ENCODE measurements around the gene EMCN. TPM values are rescaled to one million over a fixed set of nuclear protein-coding genes. Genes with fewer than 3 reads are reported as not detected.

EMCN gene
- total RNA-seq, 4 donors from 2014 or later, result 13.2 to 32.0 (median 21.9) TPM

GRCh38 chr4:100450449-100450848 is 67.4 kb downstream of the EMCN start:
- Histone ChIP-seq H3K9me3 (peaks cover 0 to 3% (median 0%) of the 10 kb centered on the region in 4 donors), H3K4me1 (no peaks in the 10 kb centered on the region), H3K27ac (no peak overlapping the region), H3K4me3 (no peak overlapping the region), H3K27me3 (no peaks in the 10 kb centered on the region), H3K36me3 (no peaks in the 10 kb centered on the region)
- WGBS, 2 donors, result 87 to 89% methylated on average over 2 of the region's 2 CpGs
- TF ChIP-seq POLR2A (IDR thresholded peaks at IDR 0.05) (no peak), EP300 (IDR thresholded peaks at IDR 0.05) (no peak)
- DNase-seq (ENCODE audit: low spot score in 2 of 2), result no peak

- no peaks in the 10 kb centered on the region for H3K4me1 ChIP-seq
- H3K27ac ChIP-seq, result no peak overlapping the region
- H3K4me3 ChIP-seq, result no peak overlapping the region
- WGBS, 2 donors, result 20 to 64% methylated on average over 1 of the region's 1 CpG
- H3K36me3 ChIP-seq, result no peaks in the 10 kb centered on the region
- no peak for TF ChIP-seq CTCF (IDR thresholded peaks at IDR 0.05)
- TF ChIP-seq EP300 (IDR thresholded peaks at IDR 0.05), result no peak
- TF ChIP-seq POLR2A (IDR thresholded peaks at IDR 0.05), result no peak
- no peaks in the 10 kb centered on the region for H3K27me3 ChIP-seq
- peaks cover 0 to 6% (median 0%) of the 10 kb centered on the region in 4 donors for H3K9me3 ChIP-seq
- no peak for DNase-seq (ENCODE audit: low spot score in 2 of 2)
Measured at GRCh38 chr4:100431416-100431815, 86.4 kb downstream of the EMCN start.

GRCh38 chr4:100430451-100430850 is 87.4 kb downstream of the EMCN start:
- DNase-seq (ENCODE audit: low spot score in 2 of 2), result no peak
- H3K27me3 ChIP-seq, result no peaks in the 10 kb centered on the region
- no peak overlapping the region for H3K27ac ChIP-seq
- no peak overlapping the region for H3K4me3 ChIP-seq
- no peak for TF ChIP-seq POLR2A (IDR thresholded peaks at IDR 0.05)
- TF ChIP-seq CTCF (IDR thresholded peaks at IDR 0.05), result no peak
- TF ChIP-seq EP300 (IDR thresholded peaks at IDR 0.05), result no peak
- H3K36me3 ChIP-seq, result no peaks in the 10 kb centered on the region
- H3K9me3 ChIP-seq, result peaks cover 0 to 4% (median 0%) of the 10 kb centered on the region in 4 donors
- WGBS, 2 donors, result 79 to 86% methylated on average over 5 of the region's 5 CpGs
- H3K4me1 ChIP-seq, result no peaks in the 10 kb centered on the region

- Histone ChIP-seq H3K27me3 (no peaks in the 10 kb centered on the region), H3K4me3 (no peak overlapping the region), H3K36me3 (no peaks in the 10 kb centered on the region), H3K9me3 (no peaks in the 10 kb centered on the region), H3K4me1 (no peaks in the 10 kb centered on the region), H3K27ac (no peak overlapping the region)
- WGBS, 2 donors, result 95 to 96% methylated on average over 1 of the region's 1 CpG
- TF ChIP-seq POLR2A (IDR thresholded peaks at IDR 0.05) (no peak), CTCF (IDR thresholded peaks at IDR 0.05) (no peak), EP300 (IDR thresholded peaks at IDR 0.05) (no peak)
- DNase-seq (ENCODE audit: low spot score in 2 of 2), result no peak
Measured at GRCh38 chr4:100429616-100430015, 88.2 kb downstream of the EMCN start.

- H3K27ac ChIP-seq, result no peak overlapping the region
Measured at GRCh38 chr4:100428051-100428450, 89.8 kb downstream of the EMCN start.

More at GRCh38 chr4:100428051-100428450, 89.8 kb downstream of the EMCN start:
- no peaks in the 10 kb centered on the region for H3K27me3 ChIP-seq
- no peaks in the 10 kb centered on the region for H3K9me3 ChIP-seq
- no peak for DNase-seq (ENCODE audit: low spot score in 2 of 2)
- H3K4me3 ChIP-seq, result no peak overlapping the region
- TF ChIP-seq EP300 (IDR thresholded peaks at IDR 0.05) (no peak), POLR2A (IDR thresholded peaks at IDR 0.05) (no peak), CTCF (IDR thresholded peaks at IDR 0.05) (no peak)
- no peaks in the 10 kb centered on the region for H3K36me3 ChIP-seq
- 91 to 95% methylated on average over 2 of the region's 2 CpGs for WGBS, 2 donors
- H3K4me1 ChIP-seq, result peaks cover 0 to 2% (median 0%) of the 10 kb centered on the region in 4 donors

All from tibial nerve (tissue), 4 donors.